Skin of body (tissue), 2 donors: ENCODE data around the gene TTC31. TPM values are rescaled to one million over a fixed set of nuclear protein-coding genes. Genes with fewer than 3 reads are reported as not detected.

Experiments
- DNase-seq: peaks from one replicate; lab custom pipeline; 2025; lab: John Stamatoyannopoulos, UW
- total RNA-seq: library from RNA; depleted of rRNA; stranded (reverse); fragments of >200 nt; gene quantifications from one replicate; pipeline ENCODE4 v1.2.3, GENCODE V29; 2014

The TTC31 gene
- total RNA-seq, 1 donor from 2014 or later, result 10.5 TPM

- no peak for DNase-seq
Observed at GRCh38 chr2:74524955-74525716, 42.3 kb downstream of the TTC31 start.

- no peak for DNase-seq
Observed at GRCh38 chr2:74525717-74526648, 43.1 kb downstream of the TTC31 start, which contains the start of gene DQX1. TSS of gene DQX1 (minus strand) at chr2:74526231. CDS start at chr2:74525729, 502 bp downstream.

GRCh38 chr2:74526649-74527230 is 43.9 kb downstream of the TTC31 start:
- DNase-seq, result no peak

DNA sequence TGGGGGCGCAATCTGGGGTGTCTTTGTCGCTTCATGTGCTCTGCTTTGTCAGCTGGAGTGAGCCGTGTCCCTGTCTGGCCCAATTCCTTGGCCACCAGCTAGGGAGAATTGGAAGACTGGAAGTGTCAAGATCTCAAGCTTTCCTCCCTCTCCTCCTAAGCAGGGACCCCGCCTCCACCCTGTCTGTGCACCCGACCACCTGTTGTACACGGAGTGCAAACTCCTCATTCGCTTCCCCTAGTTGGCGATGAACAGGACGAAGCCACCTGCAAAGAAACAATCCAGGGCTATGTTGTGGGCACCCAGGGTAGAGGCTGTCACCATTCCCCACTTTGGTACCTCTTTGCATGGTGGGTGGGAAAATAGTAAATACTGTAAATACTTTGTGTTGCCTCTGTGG is 44.9 kb downstream of the TTC31 start:
- no peak for DNase-seq

DNA sequence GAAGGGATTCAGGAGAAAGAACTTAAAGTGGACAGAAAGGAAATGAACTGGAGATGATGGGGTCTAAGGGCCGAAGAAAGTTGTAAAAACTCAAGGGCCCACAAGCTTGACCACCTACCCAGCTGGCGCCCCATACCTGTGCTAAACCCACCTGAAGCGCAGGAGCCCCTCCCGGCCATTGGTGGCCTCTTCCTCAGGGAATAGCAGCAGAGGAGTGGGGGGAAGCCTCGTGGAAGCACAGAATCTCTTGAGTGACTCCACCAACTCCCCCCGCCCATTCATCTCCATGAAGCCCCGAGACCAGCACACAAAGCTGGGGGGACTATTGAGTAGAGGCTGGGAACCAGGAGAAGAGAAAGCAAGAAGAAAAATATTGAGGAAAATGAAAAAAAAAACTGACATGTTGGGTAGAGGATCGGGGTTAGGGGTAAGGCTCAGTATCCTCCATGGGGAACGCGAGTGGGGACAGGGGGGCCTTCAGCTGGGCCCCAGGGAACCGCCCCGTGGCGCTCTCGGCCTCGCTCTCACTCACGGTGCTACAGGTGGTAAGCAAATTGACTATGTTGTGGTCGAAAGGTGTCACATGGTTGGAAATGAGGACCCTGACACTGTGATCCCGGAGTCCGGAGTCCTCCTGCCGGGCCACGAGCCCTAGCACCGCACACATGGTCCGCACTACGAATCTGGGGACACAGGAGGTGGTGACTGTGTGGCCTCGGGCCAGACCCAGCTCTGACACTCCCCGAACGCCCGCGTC is 45.9 kb downstream of the TTC31 start:
- no peak for DNase-seq

- peak; percentile 96 for DNase-seq
Observed at GRCh38 chr2:74529357-74530238, 46.7 kb downstream of the TTC31 start, which contains the start of the genes AUP1 and HTRA2. TSS of gene AUP1 (minus strand) at chr2:74529706. CDS start at chr2:74529629, 77 bp downstream. TSS of gene HTRA2 (plus strand) at chr2:74529933. CDS start at chr2:74530007, 74 bp downstream.

- DNase-seq, result peak; percentile 18
Observed at GRCh38 chr2:74530239-74531187, 47.6 kb downstream of the TTC31 start.

- no peak for DNase-seq
Observed at GRCh38 chr2:74531666-74532065, 48.8 kb downstream of the TTC31 start.

- peak; percentile 51 for DNase-seq
Observed at GRCh38 chr2:74532222-74532621, 49.3 kb downstream of the TTC31 start.

- DNase-seq, result no peak
Observed at GRCh38 chr2:74533464-74533863, 50.6 kb downstream of the TTC31 start.

DNA sequence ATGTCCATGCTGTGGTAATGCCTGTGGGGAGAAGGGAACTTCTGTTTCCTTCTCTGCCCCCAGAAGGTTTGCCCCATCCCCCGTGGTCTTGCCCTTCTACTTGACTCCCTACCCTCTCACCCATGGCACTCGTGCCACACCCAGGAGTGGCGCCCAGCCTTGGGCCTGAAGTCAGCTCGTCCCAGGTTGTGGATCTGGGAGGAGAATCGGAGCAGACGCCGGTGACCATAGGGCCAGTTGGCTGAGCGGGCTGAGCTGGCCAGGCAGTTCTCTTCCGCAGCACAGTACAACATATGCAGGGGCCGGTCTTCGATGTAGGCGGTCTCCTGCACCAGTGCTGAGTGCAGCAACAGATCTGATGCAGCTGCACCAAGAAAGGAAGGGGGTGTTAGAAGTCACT is 51.5 kb downstream of the TTC31 start:
- no peak for DNase-seq

DNA sequence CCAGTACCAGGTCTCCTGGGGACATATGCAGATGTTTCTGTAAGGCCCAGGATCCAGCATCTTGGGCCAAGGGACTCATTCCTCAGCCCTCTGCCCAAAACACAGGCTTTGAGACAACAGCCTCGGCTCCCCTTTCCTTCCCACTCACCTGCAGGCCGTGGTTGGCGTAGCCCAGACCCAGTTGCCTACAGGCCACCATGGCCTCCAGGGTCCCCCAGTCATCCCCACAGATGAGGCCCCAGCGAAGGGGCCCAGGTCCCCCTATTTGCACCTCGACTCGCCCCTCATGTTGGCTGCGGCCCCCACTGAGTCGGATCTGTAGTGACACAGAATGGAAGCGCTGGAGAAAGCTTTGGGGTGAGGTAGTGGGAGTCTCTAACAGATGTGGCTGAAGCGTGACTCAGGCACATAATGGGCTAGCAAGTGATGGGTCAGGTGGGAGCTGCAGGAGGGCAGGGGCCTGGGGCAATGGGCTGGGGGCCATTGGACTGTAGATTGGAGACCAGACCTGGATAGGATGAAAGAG is 52.6 kb downstream of the TTC31 start:
- DNase-seq, result no peak

DNA sequence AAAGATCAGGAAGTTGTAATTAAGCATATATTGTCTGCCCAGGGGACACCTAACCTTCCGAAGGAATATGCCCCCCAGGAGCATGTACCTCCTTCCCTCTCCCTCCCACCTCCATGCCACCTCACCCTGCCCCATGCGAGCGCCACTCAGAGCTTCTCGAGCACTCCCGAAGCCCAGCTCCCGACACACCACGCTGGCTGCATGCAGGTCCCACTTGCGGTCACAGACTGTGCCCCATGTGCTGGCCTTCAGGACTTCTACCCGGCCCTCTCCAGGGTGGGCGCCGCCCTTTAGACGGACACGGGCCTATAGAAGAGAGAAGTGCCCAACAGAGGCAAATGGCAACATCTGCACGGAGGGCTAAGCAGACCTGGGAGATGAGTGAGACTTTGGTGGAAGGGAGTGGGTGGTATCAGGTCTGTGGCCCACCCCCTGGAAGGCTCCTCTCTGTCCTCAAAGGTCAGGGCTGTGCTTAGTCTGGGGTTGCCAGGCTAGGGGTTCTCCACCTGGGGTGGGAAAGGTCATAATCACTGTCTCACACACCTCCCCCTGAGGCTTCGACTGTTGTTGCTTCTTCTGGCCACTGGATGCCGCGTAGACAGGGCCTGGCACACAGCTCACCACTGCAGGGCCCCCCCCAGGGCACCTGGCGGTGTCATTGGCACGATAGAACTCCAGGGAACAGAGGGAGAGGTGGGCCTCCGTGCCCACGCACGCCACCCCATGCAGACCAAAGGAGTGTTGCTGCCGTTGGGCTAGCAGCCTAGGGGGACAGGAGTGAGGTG is 53.5 kb downstream of the TTC31 start:
- no peak for DNase-seq

- no peak for DNase-seq
Observed at GRCh38 chr2:74537140-74537539, 54.3 kb downstream of the TTC31 start.

DNA sequence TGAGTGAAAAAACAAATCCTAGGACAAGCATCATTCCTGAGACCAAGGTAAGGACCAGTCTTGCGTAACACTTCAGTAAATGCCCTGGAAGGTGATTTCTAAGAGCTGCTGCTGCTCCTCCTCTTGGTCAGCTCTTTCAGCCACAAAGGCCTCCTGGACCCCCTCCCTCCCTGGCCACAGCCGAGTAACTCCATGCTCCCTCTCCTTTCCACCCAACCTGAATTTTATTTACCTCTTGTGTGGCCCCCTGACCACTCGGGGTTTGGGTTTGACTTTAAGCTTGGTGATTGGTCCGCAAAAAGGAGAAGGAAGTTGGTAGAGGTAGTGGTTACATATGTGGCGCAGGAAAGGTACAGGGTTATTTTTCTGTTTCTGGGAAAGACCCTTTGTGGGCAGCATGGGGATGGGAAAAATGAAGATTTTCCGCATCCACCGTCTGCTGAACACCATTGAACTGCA is 56.0 kb downstream of the TTC31 start:
- no peak for DNase-seq

DNA sequence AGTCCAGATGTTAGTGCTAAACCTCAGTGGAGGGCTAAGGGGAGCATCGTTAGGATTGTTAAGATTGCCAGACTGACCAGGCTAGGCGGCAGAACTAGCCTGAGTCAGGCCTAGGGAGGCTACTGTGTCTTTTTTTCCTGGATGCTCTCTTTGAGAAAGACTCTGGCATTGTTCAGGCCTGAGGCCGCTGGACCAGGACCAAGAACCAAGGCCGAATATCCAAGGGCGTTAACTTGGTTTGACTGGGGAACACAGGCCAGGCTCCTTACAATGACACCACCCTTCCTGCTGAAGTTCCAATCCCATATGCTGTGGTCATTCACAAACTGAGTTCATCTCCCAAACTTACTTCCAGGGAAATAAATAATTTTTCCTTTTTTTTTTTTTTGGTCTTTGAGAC is 57.4 kb downstream of the TTC31 start:
- DNase-seq, result no peak

GRCh38 chr2:74542978-74543377 is 60.1 kb downstream of the TTC31 start:
- no peak for DNase-seq
